ENCODE data around the gene NFATC2. TPM values are rescaled to one million over a fixed set of nuclear protein-coding genes. Genes with fewer than 3 reads are reported as not detected.

The NFATC2 gene
- total RNA-seq, 3 donors from 2014 or later (not counting 1 experiment from before 2014, with no cell fraction given): 141 to 195 (median 160) TPM

- Mint-ChIP-seq H3K9me3 (no peaks in the 10 kb centered on the region), H3K27ac (peak overlapping the region; percentile 95 to 100), H3K4me1 (peaks cover 74 to 86% of the 10 kb centered on the region in 2 donors), H3K4me3 (peak overlapping the region; percentile 82), H3K27me3 (ENCODE audit: low read depth in 2 of 2) (no peaks in the 10 kb centered on the region), H3K36me3 (peaks cover 7% of the 10 kb centered on the region)
- H3K4me3 ChIP-seq (ENCODE audit: low read length): no peak overlapping the region
- ATAC-seq (peak; percentile 73 to 91 (median 84)), DNase-seq (peak; percentile 79 to 94)
- peak overlapping the region; percentile 92 for H3K27ac ChIP-seq (ENCODE audit: low read length)
- peaks cover 42% of the 10 kb centered on the region for H3K36me3 ChIP-seq (ENCODE audit: control insufficient read depth, insufficient read depth, low read length)
- peaks cover 92% of the 10 kb centered on the region for H3K4me1 ChIP-seq (ENCODE audit: control insufficient read depth, insufficient read depth, low read length)
- no peaks in the 10 kb centered on the region for H3K27me3 ChIP-seq (ENCODE audit: control insufficient read depth, insufficient read depth, low read length)
- 33% methylated on average over 9 of the region's 10 CpGs for WGBS (ENCODE audit: insufficient coverage)
- TF ChIP-seq CTCF (IDR thresholded peaks at IDR 0.05): no peak
- no peaks in the 10 kb centered on the region for H3K9me3 ChIP-seq (ENCODE audit: control insufficient read depth, insufficient read depth, low read length)
- intact Hi-C loops (cut with micrococcal nuclease): loop anchor here (1.0 to 5.0 kb wide), 4 partner anchors 18 to 643 kb away; no protein-coding TSS in a partner anchor
These were observed 138.0 kb downstream of the NFATC2 start for GRCh38 chr20:51404297-51405060.

GRCh38 chr20:51403466-51404220, 138.9 kb downstream of the NFATC2 start:
- H3K4me1 Mint-ChIP-seq: peaks cover 75 to 88% of the 10 kb centered on the region in 2 donors
- DNase-seq: no peak
- Histone ChIP-seq H3K27ac (ENCODE audit: low read length) (peak overlapping the region; percentile 92), H3K27me3 (ENCODE audit: control insufficient read depth, insufficient read depth, low read length) (no peaks in the 10 kb centered on the region), H3K9me3 (ENCODE audit: control insufficient read depth, insufficient read depth, low read length) (no peaks in the 10 kb centered on the region), H3K4me1 (ENCODE audit: control insufficient read depth, insufficient read depth, low read length) (peaks cover 93% of the 10 kb centered on the region), H3K4me3 (ENCODE audit: low read length) (no peak overlapping the region), H3K36me3 (ENCODE audit: control insufficient read depth, insufficient read depth, low read length) (peaks cover 36% of the 10 kb centered on the region)
- no peak for ATAC-seq
- H3K36me3 Mint-ChIP-seq: no peaks in the 10 kb centered on the region
- intact Hi-C loops (cut with micrococcal nuclease): loop anchor here (1.0 to 5.0 kb wide), 5 partner anchors 17 to 644 kb away; no protein-coding TSS in a partner anchor
- no peaks in the 10 kb centered on the region for H3K9me3 Mint-ChIP-seq
- no peaks in the 10 kb centered on the region for H3K27me3 Mint-ChIP-seq (ENCODE audit: low read depth in 2 of 2)
- WGBS (ENCODE audit: insufficient coverage): 91% methylated on average over 9 of the region's 9 CpGs
- H3K4me3 Mint-ChIP-seq: peak overlapping the region; percentile 82
- peak overlapping the region; percentile 95 to 100 for H3K27ac Mint-ChIP-seq
- TF ChIP-seq CTCF (IDR thresholded peaks at IDR 0.05): no peak

- H3K27ac Mint-ChIP-seq: peak overlapping the region; percentile 95 to 100
- Histone ChIP-seq H3K36me3 (ENCODE audit: control insufficient read depth, insufficient read depth, low read length) (peaks cover 40% of the 10 kb centered on the region), H3K4me1 (ENCODE audit: control insufficient read depth, insufficient read depth, low read length) (peaks cover 89% of the 10 kb centered on the region), H3K4me3 (ENCODE audit: low read length) (no peak overlapping the region), H3K27ac (ENCODE audit: low read length) (peak overlapping the region; percentile 92), H3K9me3 (ENCODE audit: control insufficient read depth, insufficient read depth, low read length) (no peaks in the 10 kb centered on the region), H3K27me3 (ENCODE audit: control insufficient read depth, insufficient read depth, low read length) (no peaks in the 10 kb centered on the region)
- H3K9me3 Mint-ChIP-seq: no peaks in the 10 kb centered on the region
- H3K4me3 Mint-ChIP-seq: peak overlapping the region; percentile 89
- H3K36me3 Mint-ChIP-seq: no peaks in the 10 kb centered on the region
- WGBS (ENCODE audit: insufficient coverage): 0% methylated on average over 2 of the region's 2 CpGs
- DNase-seq: peak; percentile 37 to 79
- no peak for TF ChIP-seq CTCF (IDR thresholded peaks at IDR 0.05)
- peaks cover 76 to 89% of the 10 kb centered on the region in 2 donors for H3K4me1 Mint-ChIP-seq
- intact Hi-C loops (cut with micrococcal nuclease): loop anchor here (2.0 to 5.0 kb wide), 3 partner anchors 99 to 645 kb away; no protein-coding TSS in a partner anchor
- H3K27me3 Mint-ChIP-seq (ENCODE audit: low read depth in 2 of 2): no peaks in the 10 kb centered on the region
- peak; percentile 6 to 37 (median 28) for ATAC-seq
These were observed 140.3 kb downstream of the NFATC2 start for GRCh38 chr20:51402201-51402600.

Data from natural killer cell (primary cell).